Calu3 (cell line): Measurements from ENCODE around the gene NDUFB2. TPM values are rescaled to one million over a fixed set of nuclear protein-coding genes. Genes with fewer than 3 reads are reported as not detected.

ENCODE experiments used
- BruUV-seq: library from RNA; stranded (reverse); fragments of 400-500 nt; replicated peaks from 2 replicates; lab custom pipeline; 2021; lab: Mats Ljungman, UMichigan
- CTCF ChIA-PET: fragments of 300-600 bp; sonication (Branson Sonifier 250); formaldehyde crosslinking; loops from one replicate; lab custom pipeline; 2022; ENCODE audit warnings: antibody characterized with exemption; lab: Charles Lee
- DNase-seq: peaks from one replicate; pipeline ENCODE4 v3.0.0; 2022
- H3K27ac Mint-ChIP-seq: one replicate; pipeline ENCODE4 v1.8.0; 2022; ENCODE audit warnings: mixed read lengths; ENCODE audit not compliant: unreplicated experiment
- H3K27me3 Mint-ChIP-seq: one replicate; pipeline ENCODE4 v1.8.0; 2022; ENCODE audit warnings: mixed read lengths; ENCODE audit not compliant: unreplicated experiment
- H3K36me3 Mint-ChIP-seq: one replicate; pipeline ENCODE4 v1.8.0; 2022; ENCODE audit warnings: mild to moderate bottlenecking, moderate library complexity, mixed read lengths; ENCODE audit not compliant: insufficient read depth, unreplicated experiment
- H3K4me1 Mint-ChIP-seq: one replicate; pipeline ENCODE4 v1.8.0; 2022; ENCODE audit warnings: mild to moderate bottlenecking, low read depth, mixed read lengths; ENCODE audit not compliant: unreplicated experiment
- H3K4me3 Mint-ChIP-seq: one replicate; pipeline ENCODE4 v1.8.0; 2022; ENCODE audit warnings: mild to moderate bottlenecking, low read depth, moderate library complexity, mixed read lengths; ENCODE audit not compliant: unreplicated experiment
- H3K9me3 Mint-ChIP-seq: one replicate; pipeline ENCODE4 v1.8.0; 2022; ENCODE audit warnings: low read depth, mixed read lengths; ENCODE audit not compliant: unreplicated experiment
- CTCF ChIP-seq: fragments of 200-600 bp; IDR thresholded peaks from one replicate; pipeline ENCODE4 v1.8.0; 2022; ENCODE audit warnings: antibody characterized with exemption; ENCODE audit not compliant: unreplicated experiment
- intact Hi-C: fragments of 100-400 bp; cut with micrococcal nuclease; formaldehyde crosslinking; loops from one replicate; pipeline ENCODE4 v1.10.0; 2022; ENCODE audit not compliant: unreplicated experiment
- total RNA-seq: library from RNA; stranded (reverse); gene quantifications from 2 replicates; pipeline ENCODE4 v1.2.3, GENCODE V29; 2022

Gene NDUFB2
- total RNA-seq, 1 experiment from 2014 or later: 128 TPM

- Mint-ChIP-seq H3K36me3 (peaks cover 32% of the 10 kb centered on the region), H3K4me1 (peaks cover 24% of the 10 kb centered on the region), H3K9me3 (no peaks in the 10 kb centered on the region), H3K27me3 (no peaks in the 10 kb centered on the region), H3K27ac (no peak overlapping the region), H3K4me3 (peak overlapping the region; percentile 98)
- intact Hi-C loops: loop anchor here (10.0 kb wide), 1 partner anchor 229 kb away; the partner anchor contains the start of gene BRAF
- BruUV-seq: no TSS peak
- no peak for TF ChIP-seq CTCF
- CTCF ChIA-PET: no interaction called here
- DNase-seq: no peak
These were observed 1.1 kb upstream of the NDUFB2 start for GRCh38 chr7:140695381-140695780.

GRCh38 chr7:140696024-140696679 lies 356 bp upstream of the NDUFB2 start:
- no peaks in the 10 kb centered on the region for H3K9me3 Mint-ChIP-seq
- no peak for TF ChIP-seq CTCF
- peak overlapping the region; percentile 98 for H3K4me3 Mint-ChIP-seq
- peaks cover 24% of the 10 kb centered on the region for H3K4me1 Mint-ChIP-seq
- intact Hi-C loops: loop anchor here (10.0 kb wide), 1 partner anchor 229 kb away; the partner anchor contains the start of gene BRAF
- CTCF ChIA-PET: interaction anchor here (0.7 kb wide), 2 partner anchors 122 to 278 kb away, joined by 3 to 4 read pairs; no protein-coding TSS in a partner anchor
- H3K27ac Mint-ChIP-seq: peak overlapping the region; percentile 95
- peaks cover 32% of the 10 kb centered on the region for H3K36me3 Mint-ChIP-seq
- TSS peak; percentile 59 for BruUV-seq
- DNase-seq: no peak
- no peaks in the 10 kb centered on the region for H3K27me3 Mint-ChIP-seq

- BruUV-seq: TSS peak; percentile 22
- intact Hi-C loops: loop anchor here (10.0 kb wide), 1 partner anchor 227 kb away; the partner anchor contains the start of gene BRAF
- Mint-ChIP-seq H3K27me3 (no peaks in the 10 kb centered on the region), H3K36me3 (peaks cover 32% of the 10 kb centered on the region), H3K4me3 (peak overlapping the region; percentile 98), H3K27ac (peak overlapping the region; percentile 95), H3K9me3 (no peaks in the 10 kb centered on the region), H3K4me1 (peaks cover 24% of the 10 kb centered on the region)
- DNase-seq: no peak
- no peak for TF ChIP-seq CTCF
- CTCF ChIA-PET: no interaction called here
These were observed 1.1 kb downstream of the NDUFB2 start for GRCh38 chr7:140697447-140698143.

GRCh38 chr7:140698477-140698876 lies 2.0 kb downstream of the NDUFB2 start:
- peak overlapping the region; percentile 95 for H3K27ac Mint-ChIP-seq
- BruUV-seq: no TSS peak

More at GRCh38 chr7:140698477-140698876, 2.0 kb downstream of the NDUFB2 start:
- CTCF ChIA-PET: no interaction called here
- H3K36me3 Mint-ChIP-seq: peaks cover 32% of the 10 kb centered on the region
- H3K4me3 Mint-ChIP-seq: peak overlapping the region; percentile 98
- no peaks in the 10 kb centered on the region for H3K27me3 Mint-ChIP-seq
- no peak for TF ChIP-seq CTCF
- DNase-seq: no peak
- H3K4me1 Mint-ChIP-seq: peaks cover 24% of the 10 kb centered on the region
- H3K9me3 Mint-ChIP-seq: no peaks in the 10 kb centered on the region
- intact Hi-C loops: loop anchor here (10.0 kb wide), 1 partner anchor 226 kb away; the partner anchor contains the start of gene BRAF
